GM18870 (cell line): ENCODE results near the gene HHIPL1.

Experiments
- ATAC-seq: cut with Tn5 transposase; IDR thresholded peaks from one replicate; pipeline ENCODE4 v1.9.1; 2021; ENCODE audit warnings: moderate library complexity; ENCODE audit not compliant: unreplicated experiment

Gene HHIPL1

DNA sequence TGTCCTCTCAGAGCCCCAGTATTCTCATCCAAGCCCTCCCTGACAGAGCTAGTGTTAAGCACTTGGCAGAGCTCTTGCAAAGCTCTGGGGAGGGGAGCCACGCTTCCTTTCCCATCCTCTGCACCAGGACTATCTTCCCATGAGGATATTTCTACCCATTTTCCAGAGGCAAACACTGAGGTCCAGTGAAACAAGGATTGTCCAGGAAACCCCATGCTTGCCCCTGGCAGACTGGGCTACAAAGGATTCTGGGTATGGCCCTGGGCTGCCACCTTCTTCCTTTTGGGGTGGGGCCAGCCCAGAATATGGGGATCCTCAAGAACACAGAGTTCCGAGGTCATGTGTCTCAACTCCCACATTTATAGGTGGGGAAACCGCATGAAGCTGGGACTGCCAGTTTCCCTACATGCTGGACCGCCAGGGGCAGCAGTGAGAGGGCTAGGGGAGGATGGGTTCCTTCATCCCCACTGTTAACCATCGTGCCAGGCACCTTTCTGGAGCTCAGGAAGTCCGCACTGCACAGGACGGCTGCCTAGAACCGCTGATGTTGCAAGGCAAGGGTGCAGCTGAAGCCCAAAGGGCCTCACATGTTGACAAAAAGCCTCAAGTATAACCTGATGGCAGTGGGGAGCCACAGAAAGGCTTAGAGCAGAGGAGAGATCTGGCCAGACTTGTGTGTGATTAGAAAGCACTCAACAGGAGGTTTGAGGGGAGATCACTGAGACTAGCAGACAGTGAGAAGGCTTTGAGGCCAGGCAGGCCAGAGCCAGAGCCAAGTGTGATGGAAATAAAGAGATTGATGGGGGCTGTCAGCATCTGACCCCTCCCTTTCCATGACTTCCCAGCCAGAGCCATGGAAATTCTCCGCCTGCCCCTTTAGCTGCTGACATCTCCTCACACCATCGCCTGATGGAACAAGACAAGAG, 35.4 kb upstream of the HHIPL1 start:
- no peak for ATAC-seq

DNA sequence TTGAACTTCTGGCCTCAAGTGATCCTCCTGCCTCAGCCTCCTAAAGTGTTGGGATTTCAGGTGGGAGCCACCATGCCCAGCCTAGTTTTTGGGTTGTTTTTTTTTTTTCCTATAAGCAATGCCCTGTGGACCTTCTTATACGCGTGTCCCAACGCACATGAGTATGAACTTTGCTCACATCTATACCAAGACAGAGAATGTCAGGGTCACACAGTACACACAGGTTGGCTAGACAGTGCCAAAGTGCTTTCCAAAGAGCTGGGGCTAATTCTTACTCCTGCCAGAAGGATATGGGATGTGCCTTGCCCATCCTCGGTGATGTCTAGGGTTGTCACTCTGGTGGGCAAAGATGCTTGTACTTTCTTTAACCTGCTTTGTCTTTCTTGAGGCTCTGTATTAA, 33.3 kb upstream of the HHIPL1 start:
- no peak for ATAC-seq

DNA sequence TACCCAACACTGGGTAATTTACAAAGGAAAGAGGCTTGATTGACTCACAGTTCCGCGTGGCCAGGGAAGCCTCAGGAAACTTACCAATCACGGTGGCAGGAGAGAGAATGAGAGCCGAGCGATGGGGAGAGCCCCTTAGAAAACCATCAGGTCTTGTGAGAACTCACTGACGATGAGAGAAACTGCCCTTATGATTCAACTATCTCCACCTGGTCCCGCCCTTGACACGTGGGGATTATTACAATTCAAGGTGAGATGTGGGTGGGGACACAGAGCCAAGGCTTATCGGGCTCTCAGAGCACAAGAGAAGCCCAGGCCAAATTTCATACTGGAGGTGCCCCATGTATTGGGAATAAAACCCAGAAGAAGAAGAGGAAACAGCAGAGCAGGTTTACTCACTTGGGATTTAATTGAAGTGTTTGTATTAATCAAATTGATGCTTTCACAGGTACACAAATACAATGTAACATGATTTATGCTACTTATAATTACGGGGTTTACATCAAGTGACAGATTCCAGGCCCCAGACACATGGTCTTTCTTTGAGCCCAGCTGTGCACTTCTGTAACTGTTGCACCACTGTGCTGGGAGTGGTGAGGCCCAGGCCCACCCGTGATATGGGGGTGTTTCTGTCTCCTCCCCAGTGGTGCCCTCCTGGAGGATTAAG, 32.7 kb upstream of the HHIPL1 start:
- no peak for ATAC-seq

- no peak for ATAC-seq
Observed at GRCh38 chr14:99612738-99613330, 32.1 kb upstream of the HHIPL1 start.

DNA sequence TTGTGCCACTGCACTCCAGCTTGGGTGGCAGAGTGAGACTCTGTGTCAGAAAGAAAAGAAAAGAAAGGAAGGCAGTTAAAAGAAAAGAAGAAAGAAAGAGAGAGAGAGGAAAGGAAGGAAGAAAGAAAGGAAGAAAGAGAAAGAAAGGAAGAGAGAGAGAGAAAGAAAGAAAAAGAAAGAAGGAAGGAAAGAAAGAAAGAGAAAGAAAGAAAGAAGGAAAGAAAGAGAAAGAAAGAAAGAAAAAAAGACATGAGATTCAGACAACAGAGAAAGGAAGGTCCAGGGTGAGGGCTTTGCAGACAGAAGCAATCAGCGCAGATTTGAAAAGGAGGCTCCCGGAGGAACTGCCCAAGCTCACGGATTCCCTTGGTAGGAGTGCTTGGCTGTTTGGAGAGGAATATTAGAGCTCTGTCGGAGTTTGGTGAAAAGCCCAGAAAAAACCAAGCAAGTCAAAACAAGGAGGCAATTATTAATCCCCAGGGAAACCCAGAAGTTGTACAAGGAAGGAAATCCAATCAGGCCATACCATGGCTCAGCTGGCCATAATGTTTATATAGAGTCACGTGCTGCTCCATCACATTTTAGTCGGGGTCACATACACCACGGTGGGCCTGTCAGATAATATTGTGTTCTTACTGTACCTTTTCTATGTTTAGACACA, 29.3 kb upstream of the HHIPL1 start:
- no peak for ATAC-seq

DNA sequence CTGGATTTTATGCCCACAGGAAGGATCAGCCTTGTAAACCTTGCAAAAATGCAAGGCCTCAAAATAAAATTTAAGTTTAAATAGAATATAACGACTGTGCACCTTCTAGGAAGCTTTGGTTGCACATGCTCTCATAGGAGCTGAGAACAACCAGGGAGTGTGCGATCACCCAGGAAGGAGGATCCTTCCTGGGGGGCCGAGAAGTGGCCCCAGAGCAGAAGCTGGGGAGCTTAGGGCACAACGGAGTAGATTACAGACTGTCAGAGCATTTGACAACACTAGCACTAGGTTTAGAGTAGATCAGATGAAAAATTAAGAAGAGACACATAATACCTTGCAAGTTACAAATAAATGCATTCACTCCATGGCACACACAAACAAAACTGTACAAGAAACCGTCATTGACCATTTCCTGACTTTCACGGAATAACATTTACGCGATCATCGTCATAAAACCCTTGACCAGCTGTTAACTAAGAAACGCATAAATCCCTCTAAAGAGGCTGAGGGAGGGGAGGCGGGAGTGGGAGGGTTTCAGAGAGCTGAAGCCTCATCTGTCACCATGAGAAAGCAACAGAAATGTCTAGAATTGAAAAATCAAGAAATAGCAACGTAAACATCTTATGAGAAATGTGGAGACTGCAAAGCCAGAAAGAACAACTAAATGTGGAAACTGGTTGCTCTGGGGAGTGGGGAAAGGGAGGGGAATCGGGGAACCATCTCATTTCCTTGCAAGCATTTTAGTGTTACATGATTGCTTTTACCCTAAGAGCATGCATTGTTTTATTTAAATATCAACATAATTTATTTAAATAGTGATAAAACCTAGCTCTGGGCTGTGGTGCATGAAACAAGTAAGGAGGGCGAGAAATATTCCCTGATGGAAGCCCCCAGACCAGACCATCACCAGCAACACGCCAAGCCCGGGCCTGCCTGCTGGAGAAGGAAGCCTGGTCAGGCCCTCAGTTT, 27.8 kb upstream of the HHIPL1 start:
- ATAC-seq, result no peak

GRCh38 chr14:99619835-99620834, 24.8 kb upstream of the HHIPL1 start:
- ATAC-seq, result no peak

GRCh38 chr14:99621948-99622347, 23.0 kb upstream of the HHIPL1 start:
- no peak for ATAC-seq

DNA sequence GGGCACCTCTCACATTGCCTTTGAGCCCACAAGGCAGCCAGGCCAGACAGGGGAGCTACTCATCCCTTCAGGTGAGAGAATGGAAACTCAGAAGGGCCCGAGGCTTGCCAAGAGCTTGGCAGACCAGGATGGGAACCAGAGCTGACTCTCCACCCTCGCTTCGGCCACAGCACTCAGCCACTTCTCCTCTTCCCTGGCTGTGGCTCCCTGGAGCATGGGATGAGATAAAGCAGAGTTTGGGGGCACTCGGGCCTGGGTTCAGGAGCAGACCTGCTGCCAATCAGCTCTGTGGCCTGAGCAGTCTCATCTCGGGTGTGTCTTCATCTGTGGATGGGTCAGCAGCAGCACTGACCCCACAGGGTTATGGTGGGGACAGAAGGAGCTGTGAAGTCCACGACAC, 20.9 kb upstream of the HHIPL1 start:
- no peak for ATAC-seq

- ATAC-seq, result no peak
Observed at GRCh38 chr14:99624971-99625370, 20.0 kb upstream of the HHIPL1 start.

DNA sequence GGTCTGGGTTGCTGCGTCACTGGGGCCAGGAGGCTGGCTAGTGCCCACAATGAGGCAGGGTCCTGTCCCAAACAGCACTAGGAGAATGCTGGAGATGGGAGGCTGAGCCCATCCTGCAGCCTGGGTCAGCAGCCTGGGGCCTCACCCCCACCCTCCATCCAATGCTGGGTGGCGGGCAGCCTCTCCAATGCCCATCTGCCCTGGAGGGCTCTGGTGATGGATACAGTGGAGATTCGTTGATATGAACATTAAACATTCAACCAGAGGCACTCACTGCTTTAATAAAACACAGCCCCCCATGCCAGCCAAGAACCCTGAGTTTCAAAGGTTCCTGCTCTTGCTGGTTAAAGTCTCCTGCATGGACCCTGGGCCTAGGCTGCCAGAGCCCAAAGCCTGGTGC, 19.5 kb upstream of the HHIPL1 start:
- no peak for ATAC-seq

DNA sequence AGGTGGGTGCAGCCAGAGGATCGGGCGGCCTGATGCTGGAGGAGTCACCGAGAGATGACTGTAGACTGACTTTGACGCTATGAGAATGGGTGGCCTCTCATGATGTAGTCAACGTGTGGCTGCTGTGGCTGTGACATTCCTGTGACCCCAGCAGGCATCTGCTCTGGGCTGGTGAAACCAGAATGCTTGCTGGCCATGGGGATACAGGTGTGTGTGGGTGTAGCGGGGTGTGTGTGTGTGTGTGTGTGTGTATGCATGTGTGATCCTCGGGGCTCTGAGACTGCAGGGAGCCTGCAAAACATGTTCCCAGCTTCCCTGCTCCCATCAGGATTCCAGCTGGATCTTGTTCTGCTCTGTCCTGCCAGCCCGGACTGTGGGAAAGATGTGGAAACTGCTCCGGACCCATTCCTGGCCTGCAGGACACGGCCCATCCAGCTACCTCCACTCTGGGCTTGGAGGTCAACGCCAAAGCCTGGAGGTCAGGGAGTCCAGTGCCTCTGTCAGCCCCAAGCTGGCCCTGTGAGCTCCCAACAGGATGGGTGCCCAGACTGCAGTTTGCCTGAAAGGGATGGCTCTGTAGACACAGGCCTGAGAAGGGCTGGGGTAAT, 18.8 kb upstream of the HHIPL1 start:
- ATAC-seq, result no peak

DNA sequence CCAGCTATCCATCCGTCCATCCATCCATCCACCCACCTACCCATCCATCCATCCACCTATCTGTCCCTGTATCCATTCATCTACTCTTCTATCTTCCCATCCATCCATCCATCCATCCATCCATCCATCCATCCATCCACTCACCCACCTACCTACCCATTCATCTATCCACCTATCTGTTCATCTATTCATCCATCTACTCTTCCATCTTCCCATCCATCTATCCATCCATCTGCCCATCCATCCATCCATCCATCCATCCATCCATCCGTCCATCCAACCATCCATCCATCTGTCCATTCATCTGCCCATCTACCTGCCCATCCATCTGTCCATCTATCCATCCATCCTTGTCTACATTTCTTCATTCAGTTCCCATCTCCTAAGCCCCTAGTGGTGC, 17.8 kb upstream of the HHIPL1 start:
- ATAC-seq, result no peak

DNA sequence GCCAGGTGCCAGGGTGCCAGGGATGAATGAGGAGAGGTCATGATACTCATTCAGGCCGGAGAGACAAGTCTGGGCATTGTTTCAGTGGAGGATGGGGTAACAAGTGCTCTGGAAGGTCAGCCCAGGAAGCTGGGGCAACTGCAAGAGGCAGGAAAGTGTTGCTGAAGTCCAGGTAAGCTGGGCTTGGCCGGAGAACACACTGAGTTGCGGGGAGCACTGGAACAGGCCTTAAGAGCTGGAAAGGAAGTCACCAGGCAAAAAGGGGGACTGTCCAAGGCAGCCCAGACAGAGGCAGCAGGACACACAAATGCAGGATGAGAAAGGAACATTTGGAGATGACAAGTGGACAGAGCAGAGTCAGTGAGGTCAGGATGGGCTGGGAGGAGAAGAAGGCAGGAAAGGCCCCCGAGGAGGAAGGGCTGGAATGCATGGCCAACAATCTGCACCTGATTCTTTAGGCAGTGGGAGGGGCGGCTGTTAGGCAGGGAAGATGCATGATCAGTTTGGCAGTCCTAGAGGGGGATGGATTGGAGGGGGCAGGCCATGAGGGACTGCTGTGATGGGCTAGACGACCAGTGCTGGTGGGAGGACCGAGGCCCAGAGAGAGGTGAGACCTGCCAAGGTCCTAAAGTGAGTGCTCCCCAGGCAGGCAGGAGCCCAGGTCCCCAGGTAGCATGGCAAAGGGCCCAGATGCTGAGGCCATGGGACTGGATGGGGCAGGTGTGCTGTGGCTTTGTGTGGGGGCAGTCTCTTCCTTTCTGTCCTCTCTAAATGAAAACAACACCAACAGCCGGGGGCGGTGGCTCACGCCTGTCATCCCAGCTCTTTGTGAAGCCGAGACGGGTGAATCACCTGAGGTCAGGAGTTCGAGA, 17.2 kb upstream of the HHIPL1 start:
- ATAC-seq, result no peak

DNA sequence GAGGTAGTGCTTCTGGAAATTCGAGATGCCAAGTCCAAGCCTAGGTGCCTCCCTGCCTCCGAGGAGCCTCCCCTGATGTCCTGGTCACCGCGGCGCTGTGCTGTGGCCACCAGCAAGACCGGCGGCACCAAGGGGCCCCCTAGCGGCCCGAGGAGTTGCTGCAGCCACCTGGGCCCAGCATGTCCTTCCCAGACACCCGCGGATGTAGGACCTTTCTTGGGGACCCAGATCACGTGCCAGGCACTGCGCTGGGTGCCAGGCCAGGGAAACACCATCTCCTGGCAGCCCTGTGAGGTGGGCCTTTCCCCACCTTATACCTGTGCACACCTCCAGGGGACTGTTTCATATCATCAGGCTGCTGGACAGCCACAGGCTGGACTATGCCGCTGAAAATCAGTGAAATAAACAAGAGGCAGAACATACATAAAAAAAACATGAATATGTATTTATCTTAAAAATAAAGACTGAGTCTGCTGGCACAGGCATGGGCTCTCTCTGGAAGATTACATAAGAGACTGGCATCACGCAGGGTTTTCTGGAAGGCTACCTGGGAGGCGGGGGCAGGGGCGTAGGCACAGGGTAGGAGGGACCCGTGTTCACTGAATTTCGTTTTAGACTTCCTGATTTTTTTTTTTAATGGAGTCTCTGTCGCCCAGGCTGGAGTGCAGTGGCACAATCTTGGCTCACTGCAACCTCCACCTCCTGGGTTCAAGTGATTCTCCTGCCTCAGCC, 15.9 kb upstream of the HHIPL1 start:
- ATAC-seq, result peak; percentile 55

- no peak for ATAC-seq
Observed at GRCh38 chr14:99630202-99630601, 14.7 kb upstream of the HHIPL1 start.

DNA sequence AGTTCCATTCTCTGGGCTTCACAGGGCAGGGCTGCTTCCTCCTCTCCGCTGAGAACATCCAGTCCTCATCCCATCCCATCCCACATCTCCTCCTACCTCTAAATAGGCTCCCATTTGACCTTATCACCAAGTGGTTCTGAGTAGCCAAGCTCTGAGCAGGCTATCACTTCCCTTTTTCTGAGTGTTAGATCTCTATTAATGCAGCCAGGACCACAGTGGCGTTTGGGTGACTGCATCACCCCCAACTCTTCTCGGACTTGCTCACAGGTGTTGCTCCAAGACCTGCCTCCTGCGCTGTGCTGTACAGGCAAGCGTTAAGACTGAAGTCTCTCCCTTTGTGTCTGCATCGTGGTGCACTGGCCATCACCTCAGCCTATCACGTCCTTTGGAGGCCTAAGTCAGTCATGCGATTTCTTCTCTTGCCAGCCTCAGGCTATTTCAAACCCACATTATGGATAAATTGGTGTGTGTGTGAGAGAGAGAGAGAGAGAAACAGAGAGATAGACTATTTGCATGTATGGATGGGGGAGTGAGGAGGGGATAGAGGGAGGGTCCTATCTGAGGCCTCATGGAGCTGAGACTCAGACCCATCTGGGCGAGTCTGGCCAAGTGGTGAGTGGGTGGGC, 12.4 kb upstream of the HHIPL1 start:
- ATAC-seq, result no peak
